ENCODE data around the gene FGF13. TPM values are rescaled to one million over a fixed set of nuclear protein-coding genes. Genes with fewer than 3 reads are reported as not detected.

The FGF13 gene
- polyA plus RNA-seq, 1 experiment = not detected

DNA sequence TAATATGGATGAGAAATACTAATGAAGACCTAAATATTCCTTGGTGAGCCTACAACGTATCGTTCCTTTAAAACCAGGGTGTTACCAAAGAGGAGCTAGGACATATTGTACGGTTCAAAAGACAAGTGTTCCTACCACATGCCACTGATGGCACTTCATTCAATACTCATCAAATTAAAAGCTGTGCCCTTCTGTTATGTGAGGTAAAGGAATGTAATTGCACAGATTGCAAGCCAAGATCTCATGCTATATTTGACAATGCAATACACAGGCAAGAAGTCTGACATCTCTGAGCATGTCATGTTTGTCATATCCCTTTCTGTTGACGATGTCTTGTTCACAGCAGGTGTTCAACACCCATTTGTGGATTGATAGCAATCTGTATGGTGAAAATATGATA, 6.9 kb downstream of the FGF13 start:
- DNase-seq (ENCODE audit: low read depth) = no peak
- no peaks in the 10 kb centered on the region for H3K36me3 ChIP-seq (ENCODE audit: control insufficient read depth, insufficient read depth, low read length)
- H3K27me3 ChIP-seq (ENCODE audit: control insufficient read depth, insufficient read depth, low read length) = no peaks in the 10 kb centered on the region
- TF ChIP-seq, protein P1, sequence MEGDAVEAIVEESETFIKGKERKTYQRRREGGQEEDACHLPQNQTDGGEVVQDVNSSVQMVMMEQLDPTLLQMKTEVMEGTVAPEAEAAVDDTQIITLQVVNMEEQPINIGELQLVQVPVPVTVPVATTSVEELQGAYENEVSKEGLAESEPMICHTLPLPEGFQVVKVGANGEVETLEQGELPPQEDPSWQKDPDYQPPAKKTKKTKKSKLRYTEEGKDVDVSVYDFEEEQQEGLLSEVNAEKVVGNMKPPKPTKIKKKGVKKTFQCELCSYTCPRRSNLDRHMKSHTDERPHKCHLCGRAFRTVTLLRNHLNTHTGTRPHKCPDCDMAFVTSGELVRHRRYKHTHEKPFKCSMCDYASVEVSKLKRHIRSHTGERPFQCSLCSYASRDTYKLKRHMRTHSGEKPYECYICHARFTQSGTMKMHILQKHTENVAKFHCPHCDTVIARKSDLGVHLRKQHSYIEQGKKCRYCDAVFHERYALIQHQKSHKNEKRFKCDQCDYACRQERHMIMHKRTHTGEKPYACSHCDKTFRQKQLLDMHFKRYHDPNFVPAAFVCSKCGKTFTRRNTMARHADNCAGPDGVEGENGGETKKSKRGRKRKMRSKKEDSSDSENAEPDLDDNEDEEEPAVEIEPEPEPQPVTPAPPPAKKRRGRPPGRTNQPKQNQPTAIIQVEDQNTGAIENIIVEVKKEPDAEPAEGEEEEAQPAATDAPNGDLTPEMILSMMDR (IDR thresholded peaks at IDR 0.05; ENCODE audit: insufficient read depth, low read depth, low read length) = no peak
- ChIA-PET CTCF (no interaction called here), POLR2A (no interaction called here)
- H3K4me3 ChIP-seq (ENCODE audit: low read depth, low read length) = no peak overlapping the region

DNA sequence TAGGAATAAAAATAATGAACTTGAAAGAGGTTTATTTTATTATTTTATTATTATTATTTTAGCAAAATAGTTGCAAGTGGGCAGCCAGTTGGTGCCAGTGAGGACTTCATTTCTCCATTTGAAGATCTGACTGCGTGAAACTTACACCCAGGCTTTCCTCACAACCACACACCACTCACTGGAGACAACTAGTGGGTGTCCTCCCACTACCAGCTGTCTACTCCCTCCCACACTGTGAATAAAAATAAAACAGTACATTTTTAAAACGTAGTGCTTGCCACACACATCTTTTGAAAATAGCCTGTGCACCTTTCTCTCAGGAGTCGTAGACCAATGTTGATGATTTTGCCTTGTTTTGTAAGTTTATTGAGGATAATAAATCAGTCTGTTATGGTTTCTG, 7.4 kb downstream of the FGF13 start:
- POLR2A ChIA-PET = no interaction called here
- CTCF ChIA-PET = no interaction called here
- TF ChIP-seq, protein P1 (IDR thresholded peaks at IDR 0.05; ENCODE audit: insufficient read depth, low read depth, low read length) = no peak
- Histone ChIP-seq H3K36me3 (ENCODE audit: control insufficient read depth, insufficient read depth, low read length) (no peaks in the 10 kb centered on the region), H3K4me3 (ENCODE audit: low read depth, low read length) (no peak overlapping the region), H3K27me3 (ENCODE audit: control insufficient read depth, insufficient read depth, low read length) (no peaks in the 10 kb centered on the region)
- no peak for DNase-seq (ENCODE audit: low read depth)

DNA sequence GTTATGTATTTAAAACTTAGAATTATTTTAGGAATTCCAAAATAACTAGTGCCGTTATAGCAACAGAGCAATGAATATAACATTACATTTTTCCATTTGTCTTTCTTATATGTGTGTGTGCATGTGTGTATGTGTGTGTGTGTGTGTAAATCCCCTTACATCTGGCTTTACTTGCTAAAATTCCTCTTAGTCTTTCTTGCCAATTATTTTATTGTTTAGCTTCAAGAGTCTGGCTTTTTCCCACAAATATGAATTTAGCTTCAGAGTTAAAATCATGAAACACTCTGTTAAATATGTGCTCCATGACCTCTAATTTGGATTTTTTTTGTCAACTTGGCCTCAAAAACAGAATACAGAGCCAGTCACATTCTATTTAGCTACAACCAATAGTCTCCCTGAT, 18.9 kb downstream of the FGF13 start:
- DNase-seq (ENCODE audit: low read depth) = no peak
- ChIA-PET POLR2A (no interaction called here), CTCF (no interaction called here)
- Histone ChIP-seq H3K36me3 (ENCODE audit: control insufficient read depth, insufficient read depth, low read length) (no peaks in the 10 kb centered on the region), H3K4me3 (ENCODE audit: low read depth, low read length) (no peak overlapping the region), H3K27me3 (ENCODE audit: control insufficient read depth, insufficient read depth, low read length) (no peaks in the 10 kb centered on the region)
- TF ChIP-seq, protein P1 (IDR thresholded peaks at IDR 0.05; ENCODE audit: insufficient read depth, low read depth, low read length) = no peak

DNA sequence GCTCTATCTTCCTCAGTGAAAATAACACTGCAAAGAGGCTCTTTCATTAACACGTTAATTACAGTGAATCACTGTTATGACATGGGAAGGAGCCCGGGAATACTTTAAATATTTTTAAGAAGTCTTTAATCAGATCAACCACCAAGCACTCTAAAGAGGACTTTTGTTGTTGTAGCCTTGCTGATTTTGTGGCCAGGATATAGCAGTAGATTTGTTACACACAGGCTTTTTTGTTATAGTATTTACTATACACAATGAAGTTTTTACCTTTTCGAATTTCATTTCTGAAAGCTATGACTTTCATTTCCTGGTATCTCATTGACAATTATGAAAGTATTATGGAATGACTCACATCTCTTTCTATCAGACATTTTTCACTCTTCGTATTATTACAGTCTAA, 20.3 kb downstream of the FGF13 start:
- no peaks in the 10 kb centered on the region for H3K36me3 ChIP-seq (ENCODE audit: control insufficient read depth, insufficient read depth, low read length)
- TF ChIP-seq, protein P1 (IDR thresholded peaks at IDR 0.05; ENCODE audit: insufficient read depth, low read depth, low read length) = no peak
- H3K27me3 ChIP-seq (ENCODE audit: control insufficient read depth, insufficient read depth, low read length) = no peaks in the 10 kb centered on the region
- ChIA-PET POLR2A (no interaction called here), CTCF (no interaction called here)
- H3K4me3 ChIP-seq (ENCODE audit: low read depth, low read length) = no peak overlapping the region
- DNase-seq (ENCODE audit: low read depth) = no peak

DNA sequence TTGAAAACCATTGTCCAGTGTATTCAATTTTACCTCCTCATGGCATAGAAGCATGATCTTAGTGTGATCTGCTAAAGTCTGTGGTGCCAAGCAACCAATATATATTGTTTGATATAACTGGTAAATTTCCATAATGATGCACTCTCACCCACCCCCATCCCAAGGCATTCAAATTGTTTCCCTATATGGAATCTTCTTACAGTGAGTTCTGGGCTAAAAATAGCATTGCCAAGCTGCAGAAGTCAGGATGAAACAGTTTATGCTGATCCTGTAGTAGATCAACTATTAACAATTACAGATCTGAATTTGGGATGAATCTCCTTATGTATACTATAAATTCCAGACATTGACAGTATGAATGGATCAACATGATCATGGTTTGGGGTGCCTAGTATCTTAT, 20.9 kb downstream of the FGF13 start:
- CTCF ChIA-PET = no interaction called here
- no peak for DNase-seq (ENCODE audit: low read depth)
- POLR2A ChIA-PET = no interaction called here
- Histone ChIP-seq H3K27me3 (ENCODE audit: control insufficient read depth, insufficient read depth, low read length) (no peaks in the 10 kb centered on the region), H3K36me3 (ENCODE audit: control insufficient read depth, insufficient read depth, low read length) (no peaks in the 10 kb centered on the region), H3K4me3 (ENCODE audit: low read depth, low read length) (no peak overlapping the region)
- TF ChIP-seq, protein P1 (IDR thresholded peaks at IDR 0.05; ENCODE audit: insufficient read depth, low read depth, low read length) = no peak

Measured in BJ (cell line).